AG04450 (cell line): ENCODE results near the gene ZNF19. TPM values are rescaled to one million over a fixed set of nuclear protein-coding genes. Genes with fewer than 3 reads are reported as not detected.

Experiments
- CTCF ChIA-PET: fragments of 300-600, 350-600 bp; formaldehyde crosslinking; extraction: SDS; loops from one replicate; lab custom pipeline; 2022; ENCODE audit warnings: antibody characterized with exemption, inconsistent platforms; lab: Charles Lee
- POLR2A ChIA-PET: fragments of 350-600 bp; formaldehyde crosslinking; extraction: SDS; loops from one replicate; lab custom pipeline; 2021; ENCODE audit warnings: antibody characterized with exemption, inconsistent platforms; lab: Yijun Ruan, JAX
- DNase-seq: peaks from one replicate; pipeline ENCODE4 v3.0.0-alpha.2; 2011; ENCODE audit warnings: low read depth, low spot score
- H3K27ac ChIP-seq: one replicate; pipeline ENCODE4 v1.5.1; 2012; ENCODE audit warnings: low read depth, low read length, control low read depth
- H3K27me3 ChIP-seq: one replicate; pipeline ENCODE4 v1.6.0; 2012; ENCODE audit warnings: low read length; ENCODE audit not compliant: control insufficient read depth, insufficient read depth
- H3K4me3 ChIP-seq: 2 replicates; pipeline ENCODE4 v1.5.1; 2011; ENCODE audit warnings: mild to moderate bottlenecking, low read depth, low read length, control low read depth
- H3K9me3 ChIP-seq: 2 replicates; pipeline ENCODE4 v1.5.1; 2012; ENCODE audit warnings: low read length; ENCODE audit not compliant: control insufficient read depth, insufficient read depth
- CTCF ChIP-seq: IDR thresholded peaks from 2 replicates; pipeline ENCODE4 v1.5.1; 2011; ENCODE audit warnings: low read depth, low read length, control low read depth, inconsistent platforms
- polyA plus RNA-seq: library from polyadenylated mRNA; depleted of rRNA; stranded (reverse); fragments of >200 nt; gene quantifications from 2 replicates; pipeline ENCODE4 v1.2.3, GENCODE V29; 2011

Gene ZNF19
- polyA plus RNA-seq, 1 experiment = 2.0 TPM

- no peak for DNase-seq
- Histone ChIP-seq H3K9me3 (no peaks in the 10 kb centered on the region; the same call in 1 of the 2 replicates), H3K27ac (no peak overlapping the region), H3K4me3 (no peak overlapping the region), H3K27me3 (peaks cover 15% of the 10 kb centered on the region)
- POLR2A ChIA-PET = no interaction called here
- CTCF ChIA-PET = interaction anchor here (0.8 to 2.2 kb wide), 3 partner anchors 13 to 73 kb away, joined by 4 to 7 read pairs (median 6); no protein-coding TSS in a partner anchor
- no peak for TF ChIP-seq CTCF
Observed at GRCh38 chr16:71426880-71427615, 62.1 kb downstream of the ZNF19 start.

GRCh38 chr16:71426069-71426879 lies 62.9 kb downstream of the ZNF19 start:
- H3K27ac ChIP-seq = no peak overlapping the region
- H3K27me3 ChIP-seq = peaks cover 15% of the 10 kb centered on the region
- DNase-seq = peak; percentile 26
- no peaks in the 10 kb centered on the region; the same call in 1 of the 2 replicates for H3K9me3 ChIP-seq
- H3K4me3 ChIP-seq = peak overlapping the region; percentile 39; the same call in 1 of the 2 replicates
- TF ChIP-seq CTCF = no peak
- CTCF ChIA-PET = interaction anchor here (0.7 to 2.2 kb wide), 2 partner anchors 14 to 16 kb away, joined by 3 to 7 read pairs; no protein-coding TSS in a partner anchor
- POLR2A ChIA-PET = no interaction called here

- no peaks in the 10 kb centered on the region; the same call in 1 of the 2 replicates for H3K9me3 ChIP-seq
- H3K4me3 ChIP-seq = no peak overlapping the region
- ChIA-PET POLR2A (no interaction called here), CTCF (interaction anchor here (0.7 to 2.2 kb wide), 2 partner anchors 13 to 16 kb away, joined by 3 to 7 read pairs; no protein-coding TSS in a partner anchor)
- DNase-seq = no peak
- H3K27me3 ChIP-seq = peaks cover 15% of the 10 kb centered on the region
- no peak overlapping the region for H3K27ac ChIP-seq
- no peak for TF ChIP-seq CTCF
Observed at GRCh38 chr16:71425746-71426068, 63.4 kb downstream of the ZNF19 start.

GRCh38 chr16:71424626-71425025 lies 64.5 kb downstream of the ZNF19 start:
- no peak for DNase-seq
- CTCF ChIA-PET = interaction anchor here (1.8 kb wide), 1 partner anchor 11 kb away, joined by 7 read pairs; no protein-coding TSS in a partner anchor
- Histone ChIP-seq H3K27me3 (peaks cover 15% of the 10 kb centered on the region), H3K4me3 (no peak overlapping the region), H3K27ac (no peak overlapping the region), H3K9me3 (no peaks in the 10 kb centered on the region; the same call in 1 of the 2 replicates)
- TF ChIP-seq CTCF = no peak
- POLR2A ChIA-PET = no interaction called here
